HUES6 (cell line): ENCODE data around the gene TSNAX.

ENCODE experiments used
- H3K27ac ChIP-seq: 2 replicates; pipeline ENCODE4 v1.7.0; 2013; ENCODE audit warnings: low read depth, mild to moderate bottlenecking, low read length, inconsistent platforms
- H3K27me3 ChIP-seq: 2 replicates; pipeline ENCODE4 v1.6.1; 2013; ENCODE audit warnings: low read length; ENCODE audit not compliant: control insufficient read depth, insufficient read depth
- H3K36me3 ChIP-seq: 2 replicates; pipeline ENCODE4 v1.6.1; 2013; ENCODE audit warnings: low read length; ENCODE audit not compliant: control insufficient read depth, insufficient read depth
- H3K4me1 ChIP-seq: 2 replicates; pipeline ENCODE4 v1.6.1; 2013; ENCODE audit warnings: low read length; ENCODE audit not compliant: control insufficient read depth, insufficient read depth
- H3K4me3 ChIP-seq: 2 replicates; pipeline ENCODE4 v1.5.1; 2013; ENCODE audit warnings: low read depth, low read length
- H3K9ac ChIP-seq: one replicate; pipeline ENCODE4 v1.6.1; 2013; ENCODE audit warnings: mild to moderate bottlenecking, low read length
- H3K9me3 ChIP-seq: 2 replicates; pipeline ENCODE4 v1.6.1; 2013; ENCODE audit warnings: low read depth, low read length; ENCODE audit not compliant: control insufficient read depth, insufficient read depth

The TSNAX gene

DNA sequence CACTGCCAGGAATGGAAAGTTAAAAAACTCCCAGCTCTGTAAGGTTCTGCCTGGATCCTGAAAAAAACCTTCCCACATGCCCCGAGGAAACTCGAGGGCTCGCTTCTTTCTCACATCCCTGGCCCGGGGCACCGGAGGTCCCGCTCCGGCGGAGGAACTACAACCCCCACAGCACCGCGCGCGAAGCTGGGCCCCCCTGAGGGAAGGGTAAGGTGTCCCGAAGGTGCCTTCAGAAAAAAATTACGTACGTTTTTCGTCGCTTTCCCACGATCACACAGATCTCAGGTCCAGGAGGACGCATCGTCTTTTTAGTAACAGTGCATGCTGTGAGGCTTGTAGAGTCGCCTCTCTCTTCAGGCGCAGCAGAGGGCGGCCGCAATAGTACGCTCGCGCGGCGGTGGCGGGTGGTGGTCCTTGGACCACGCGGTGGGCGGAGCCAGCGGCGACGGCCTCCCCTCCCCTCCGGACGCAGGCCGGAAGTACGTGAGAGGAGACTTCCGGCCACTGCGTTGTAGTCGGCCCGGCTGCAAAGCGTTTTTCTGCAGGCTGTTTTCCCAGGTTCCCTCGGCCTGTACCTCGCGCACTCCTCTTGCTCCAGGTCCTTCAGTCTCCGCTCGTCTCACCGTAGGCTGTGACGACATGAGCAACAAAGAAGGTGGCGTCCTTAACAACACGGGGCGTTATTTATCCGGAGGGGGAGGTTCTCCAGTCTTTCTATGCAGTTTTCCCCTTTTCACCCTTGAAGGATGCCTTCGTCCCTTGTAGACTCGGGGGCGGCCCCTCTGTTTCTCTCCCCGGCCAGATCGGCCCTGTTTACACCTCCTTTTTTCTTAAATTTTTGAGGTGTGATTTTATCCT is at the start of gene TSNAX:
TSNAX (plus strand) TSS at position 498 of the 858 bp plus-strand sequence; CDS start at position 640, 142 bp downstream.
- Histone ChIP-seq H3K9me3 (no peaks in the 10 kb centered on the region), H3K27me3 (no peaks in the 10 kb centered on the region), H3K4me1 (peaks cover 27% of the 10 kb centered on the region), H3K4me3 (peak within 1 kb of the TSS; percentile 74), H3K27ac (peak within 1 kb of the TSS; percentile 97), H3K9ac (peak within 1 kb of the TSS; percentile 95), H3K36me3 (peaks cover 19% of the 10 kb centered on the region)

DNA sequence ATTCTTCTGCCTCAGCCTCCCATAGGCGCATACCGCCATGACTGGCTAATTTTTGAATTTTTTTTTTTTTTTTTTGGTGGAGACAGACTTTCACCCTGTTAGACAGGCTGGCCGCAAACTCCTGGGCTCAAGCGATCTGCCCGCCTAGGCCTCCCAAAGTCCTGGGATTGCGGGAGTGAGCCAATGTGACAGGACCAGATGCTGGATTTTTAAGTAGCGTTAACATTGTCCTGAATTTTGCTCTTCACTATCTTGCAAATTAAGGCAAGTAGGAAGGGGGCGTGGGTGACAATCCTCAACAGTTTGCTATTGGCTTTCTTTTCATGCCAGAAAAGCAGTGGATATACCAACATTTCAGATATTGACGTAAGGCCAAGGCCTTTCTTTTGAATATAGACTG is 49.7 kb upstream of the TSNAX start:
- no peaks in the 10 kb centered on the region for H3K36me3 ChIP-seq
- H3K9me3 ChIP-seq = 0 out of 2 replicates have a peak, but pooled peaks cover 2% of the 10 kb centered on the region
- H3K4me1 ChIP-seq = 0 out of 2 replicates have a peak, but pooled peaks cover 9% of the 10 kb centered on the region
- H3K27me3 ChIP-seq = no peaks in the 10 kb centered on the region
- H3K9ac ChIP-seq = no peak overlapping the region
- no peak overlapping the region for H3K4me3 ChIP-seq
- no peak overlapping the region for H3K27ac ChIP-seq

GRCh38 chr1:231480008-231480407 is 48.5 kb upstream of the TSNAX start:
- H3K4me3 ChIP-seq = no peak overlapping the region
- no peak overlapping the region for H3K27ac ChIP-seq
- 0 out of 2 replicates have a peak, but pooled peaks cover 2% of the 10 kb centered on the region for H3K9me3 ChIP-seq
- no peak overlapping the region for H3K9ac ChIP-seq
- no peaks in the 10 kb centered on the region for H3K27me3 ChIP-seq
- H3K4me1 ChIP-seq = 0 out of 2 replicates have a peak, but pooled peaks cover 9% of the 10 kb centered on the region
- no peaks in the 10 kb centered on the region for H3K36me3 ChIP-seq

DNA sequence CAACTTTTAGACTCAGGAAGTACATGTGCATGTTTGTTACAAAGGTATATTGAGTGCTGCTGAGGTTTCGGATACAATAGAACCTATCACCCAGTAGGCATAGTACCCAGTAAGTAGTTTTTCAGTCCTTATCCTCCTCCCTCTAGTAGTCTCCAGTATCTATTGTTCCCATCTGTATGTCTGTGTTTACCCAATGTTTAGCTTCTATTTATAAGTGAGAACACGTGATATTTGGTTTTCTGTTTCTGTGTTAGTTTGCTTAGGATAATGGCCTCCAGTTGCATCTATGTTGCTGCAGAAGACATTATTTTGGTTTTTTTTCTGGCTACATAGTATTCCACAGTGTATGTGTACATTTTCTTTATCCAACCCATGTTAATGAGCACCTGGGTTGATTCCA is 47.2 kb upstream of the TSNAX start:
- H3K4me1 ChIP-seq = 0 out of 2 replicates have a peak, but pooled peaks cover 9% of the 10 kb centered on the region
- H3K36me3 ChIP-seq = no peaks in the 10 kb centered on the region
- no peaks in the 10 kb centered on the region for H3K27me3 ChIP-seq
- H3K9ac ChIP-seq = no peak overlapping the region
- no peak overlapping the region for H3K4me3 ChIP-seq
- 0 out of 2 replicates have a peak, but pooled peaks cover 2% of the 10 kb centered on the region for H3K9me3 ChIP-seq
- no peak overlapping the region for H3K27ac ChIP-seq

- Histone ChIP-seq H3K4me3 (no peak overlapping the region), H3K9me3 (no peaks in the 10 kb centered on the region), H3K27ac (no peak overlapping the region), H3K4me1 (no peaks in the 10 kb centered on the region), H3K27me3 (no peaks in the 10 kb centered on the region), H3K9ac (no peak overlapping the region), H3K36me3 (no peaks in the 10 kb centered on the region)
Measured at GRCh38 chr1:231485029-231485784, 43.3 kb upstream of the TSNAX start.

GRCh38 chr1:231487019-231487418 is 41.5 kb upstream of the TSNAX start:
- no peaks in the 10 kb centered on the region; the same call in 1 of the 2 replicates for H3K4me1 ChIP-seq
- H3K9me3 ChIP-seq = no peaks in the 10 kb centered on the region
- H3K4me3 ChIP-seq = no peak overlapping the region
- no peak overlapping the region for H3K9ac ChIP-seq
- no peaks in the 10 kb centered on the region for H3K36me3 ChIP-seq
- no peaks in the 10 kb centered on the region for H3K27me3 ChIP-seq
- H3K27ac ChIP-seq = no peak overlapping the region

GRCh38 chr1:231487910-231488309 is 40.6 kb upstream of the TSNAX start:
- Histone ChIP-seq H3K27me3 (no peaks in the 10 kb centered on the region), H3K4me3 (no peak overlapping the region), H3K9ac (no peak overlapping the region), H3K9me3 (no peaks in the 10 kb centered on the region), H3K36me3 (no peaks in the 10 kb centered on the region), H3K4me1 (no peaks in the 10 kb centered on the region; the same call in 1 of the 2 replicates), H3K27ac (no peak overlapping the region)

- H3K4me1 ChIP-seq = no peaks in the 10 kb centered on the region; the same call in 1 of the 2 replicates
- H3K27ac ChIP-seq = no peak overlapping the region
- H3K36me3 ChIP-seq = no peaks in the 10 kb centered on the region
- H3K4me3 ChIP-seq = no peak overlapping the region
- H3K9me3 ChIP-seq = peaks cover 13% of the 10 kb centered on the region
- no peak overlapping the region for H3K9ac ChIP-seq
- H3K27me3 ChIP-seq = no peaks in the 10 kb centered on the region
Measured at GRCh38 chr1:231493421-231494185, 34.9 kb upstream of the TSNAX start.

GRCh38 chr1:231494439-231495110 is 33.9 kb upstream of the TSNAX start:
- Histone ChIP-seq H3K27me3 (no peaks in the 10 kb centered on the region), H3K4me1 (no peaks in the 10 kb centered on the region; the same call in 1 of the 2 replicates), H3K4me3 (no peak overlapping the region), H3K9me3 (peaks cover 23% of the 10 kb centered on the region), H3K36me3 (no peaks in the 10 kb centered on the region), H3K9ac (no peak overlapping the region), H3K27ac (no peak overlapping the region)

GRCh38 chr1:231497629-231498152 is 30.8 kb upstream of the TSNAX start:
- Histone ChIP-seq H3K4me1 (no peaks in the 10 kb centered on the region), H3K9me3 (peaks cover 41% of the 10 kb centered on the region), H3K4me3 (no peak overlapping the region), H3K27ac (no peak overlapping the region), H3K36me3 (no peaks in the 10 kb centered on the region), H3K27me3 (no peaks in the 10 kb centered on the region), H3K9ac (no peak overlapping the region)
